NCI-H1694 (cell line): ENCODE data around the gene CNDP2.
"Not testable (repeated sequence)": the region's sequence is repeated elsewhere in the genome, so short reads cannot be mapped to it uniquely, and the experiment has no call there.

Experiments used
- DNase-seq: peaks from one replicate; lab custom pipeline; 2025; lab: John Stamatoyannopoulos, UW

Gene CNDP2

GRCh38 chr18:74518456-74519295 lies 22.5 kb downstream of the CNDP2 start:
- DNase-seq: no peak

GRCh38 chr18:74519320-74520095 lies 23.3 kb downstream of the CNDP2 start:
- no peak for DNase-seq

- DNase-seq: no peak
These were observed 24.1 kb downstream of the CNDP2 start for GRCh38 chr18:74520096-74520833.

GRCh38 chr18:74521068-74521725 lies 25.0 kb downstream of the CNDP2 start:
- DNase-seq: no peak

- DNase-seq: no peak
These were observed 26.7 kb downstream of the CNDP2 start for GRCh38 chr18:74522635-74523548.

GRCh38 chr18:74524097-74524496 lies 27.9 kb downstream of the CNDP2 start:
- DNase-seq: no peak

- not testable (repeated sequence) for DNase-seq
These were observed 28.8 kb downstream of the CNDP2 start for GRCh38 chr18:74524915-74525314.

GRCh38 chr18:74525741-74526140 lies 29.6 kb downstream of the CNDP2 start:
- no peak for DNase-seq

GRCh38 chr18:74526488-74526887 lies 30.3 kb downstream of the CNDP2 start:
- DNase-seq: no peak

- DNase-seq: no peak
These were observed 32.3 kb downstream of the CNDP2 start for GRCh38 chr18:74528478-74528877.

- no peak for DNase-seq
These were observed 32.8 kb downstream of the CNDP2 start for GRCh38 chr18:74528913-74529312.

- DNase-seq: no peak
These were observed 33.2 kb downstream of the CNDP2 start for GRCh38 chr18:74529378-74529777.

- DNase-seq: no peak
These were observed 33.8 kb downstream of the CNDP2 start for GRCh38 chr18:74529811-74530583.

GRCh38 chr18:74530584-74530862 lies 34.4 kb downstream of the CNDP2 start:
- DNase-seq: no peak

GRCh38 chr18:74531043-74531442 lies 34.9 kb downstream of the CNDP2 start:
- no peak for DNase-seq

GRCh38 chr18:74532511-74533025 lies 36.4 kb downstream of the CNDP2 start:
- no peak for DNase-seq

- no peak for DNase-seq
These were observed 37.5 kb downstream of the CNDP2 start for GRCh38 chr18:74533666-74534065.

- no peak for DNase-seq
These were observed 38.2 kb downstream of the CNDP2 start, which contains the start of gene CNDP1 for GRCh38 chr18:74534150-74534969. Gene CNDP1 (plus strand): TSS chr18:74534500. CDS start chr18:74534668, 168 bp downstream.
